ENCODE measurements around the gene STK33.

DNA sequence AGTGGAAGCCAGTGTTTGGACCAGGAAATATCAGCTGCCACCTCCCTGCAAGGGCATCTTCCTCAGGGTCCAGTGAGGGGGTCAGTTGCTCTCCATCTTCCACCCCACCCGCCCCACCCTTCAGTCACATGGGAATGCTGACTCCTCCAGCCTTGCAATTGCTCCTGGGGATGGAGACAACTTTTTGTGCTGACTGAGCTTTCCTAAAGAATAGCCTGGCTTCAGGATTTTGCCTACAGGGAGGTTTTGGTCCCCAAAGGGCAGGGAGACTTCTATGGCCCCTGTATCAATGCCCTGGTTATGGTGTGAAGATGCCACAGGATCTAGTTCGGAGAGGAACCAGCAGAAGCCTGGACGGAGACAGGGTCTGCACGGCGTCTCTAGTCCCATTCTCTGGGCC is 206.3 kb downstream of the STK33 start:
- TF ChIP-seq GATA2 (IDR thresholded peaks at IDR 0.05; ENCODE audit: low read depth, low read length) (no peak), GATA3 (IDR thresholded peaks at IDR 0.05; ENCODE audit: low read depth, low read length) (no peak)
